ENCODE data around the gene DEFB118. TPM values are rescaled to one million over a fixed set of nuclear protein-coding genes. Genes with fewer than 3 reads are reported as not detected.
"Not testable (repeated sequence)": the region's sequence is repeated elsewhere in the genome, so short reads cannot be mapped to it uniquely, and the experiment has no call there.

Gene DEFB118
- total and polyA plus RNA-seq, 11 donors = not detected

- H3K4me3 ChIP-seq = no peak overlapping the region
- H3K36me3 ChIP-seq = no peaks in the 10 kb centered on the region
- intact Hi-C loops (cut with DNase I) = no loop called here
- ATAC-seq (no peak), DNase-seq (no peak)
- no peaks in the 10 kb centered on the region for H3K4me1 ChIP-seq
- peaks cover 0 to 12% (median 0%) of the 10 kb centered on the region in 12 donors for H3K9me3 ChIP-seq
- peaks cover 0 to 4% (median 0%) of the 10 kb centered on the region in 9 donors for H3K27me3 ChIP-seq
- H3K27ac ChIP-seq = no peak overlapping the region
- WGBS, 4 donors = 43 to 60% (median 50%) methylated on average over 1 of the region's 1 CpG
- TF ChIP-seq CTCF (IDR thresholded peaks at IDR 0.05) (no peak), POLR2A (IDR thresholded peaks at IDR 0.05) (no peak)
These were observed 12.4 kb upstream of the DEFB118 start for GRCh38 chr20:31355981-31356380.

GRCh38 chr20:31363295-31363694 is 5.1 kb upstream of the DEFB118 start:
- Histone ChIP-seq H3K36me3 (no peaks in the 10 kb centered on the region), H3K27ac (no peak overlapping the region), H3K27me3 (no peaks in the 10 kb centered on the region), H3K9me3 (peaks cover 0 to 21% (median 0%) of the 10 kb centered on the region in 12 donors), H3K4me3 (no peak overlapping the region), H3K4me1 (no peaks in the 10 kb centered on the region)
- TF ChIP-seq POLR2A (IDR thresholded peaks at IDR 0.05) (no peak), CTCF (IDR thresholded peaks at IDR 0.05) (no peak)
- ATAC-seq (no peak), DNase-seq (no peak)
- intact Hi-C loops (cut with DNase I) = no loop called here
- 65 to 70% (median 68%) methylated on average over 4 of the region's 4 CpGs for WGBS, 4 donors

- WGBS, 4 donors = 67 to 76% (median 74%) methylated on average over 5 of the region's 5 CpGs
These were observed 4.1 kb upstream of the DEFB118 start for GRCh38 chr20:31364272-31364671.

DNA sequence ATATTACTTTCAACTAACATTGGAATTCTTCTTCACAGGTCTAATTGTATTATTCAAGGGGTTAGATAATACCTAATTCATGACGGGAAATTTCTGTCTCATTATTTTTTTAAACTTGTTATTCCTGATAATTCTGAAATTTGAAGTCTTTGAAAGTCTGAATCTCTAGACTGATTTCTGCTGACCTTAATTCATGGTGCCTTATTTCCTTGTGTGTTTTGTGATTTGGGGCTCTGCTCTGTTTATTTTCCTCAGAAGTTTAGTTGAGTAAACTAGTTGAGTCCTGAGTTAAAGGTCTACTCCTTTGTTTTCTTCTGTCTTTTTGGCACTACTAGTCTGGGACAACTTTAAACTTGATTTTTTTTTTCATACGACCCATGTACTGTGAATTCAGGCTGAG is 5.9 kb downstream of the DEFB118 start:
- Histone ChIP-seq H3K4me1 (no peaks in the 10 kb centered on the region), H3K9me3 (peaks cover 0 to 16% (median 3%) of the 10 kb centered on the region in 12 donors), H3K27ac (no peak overlapping the region), H3K4me3 (no peak overlapping the region), H3K27me3 (peaks cover 0 to 4% (median 0%) of the 10 kb centered on the region in 9 donors), H3K36me3 (no peaks in the 10 kb centered on the region)
- no peak for DNase-seq
- ATAC-seq = no peak
- no peak for TF ChIP-seq POLR2A (IDR thresholded peaks at IDR 0.05)
- no peak for TF ChIP-seq CTCF (IDR thresholded peaks at IDR 0.05)
- intact Hi-C loops (cut with DNase I) = no loop called here
- 54 to 64% (median 60%) methylated on average over 2 of the region's 2 CpGs for WGBS, 4 donors

More at GRCh38 chr20:31364272-31364671, 4.1 kb upstream of the DEFB118 start:
- H3K4me3 ChIP-seq; H3K27ac ChIP-seq; intact Hi-C loops (cut with DNase I); DNase-seq; ATAC-seq; H3K27me3 ChIP-seq; H3K4me1 ChIP-seq; H3K36me3 ChIP-seq: not testable (repeated sequence)
- H3K9me3 ChIP-seq = peaks cover 0 to 21% (median 0%) of the 10 kb centered on the region in 12 donors

GRCh38 chr20:31390490-31390889 is 22.1 kb downstream of the DEFB118 start, which contains the start of gene DEFB119:
Gene DEFB119 (minus strand): TSS chr20:31390590. CDS start chr20:31390483, 107 bp downstream.
- H3K4me3 ChIP-seq = no peak within 1 kb of the TSS

More at GRCh38 chr20:31390490-31390889, 22.1 kb downstream of the DEFB118 start, which contains the start of gene DEFB119:
- Histone ChIP-seq H3K9me3 (no peaks in the 10 kb centered on the region), H3K36me3 (no peaks in the 10 kb centered on the region), H3K27me3 (peaks cover 0 to 21% (median 0%) of the 10 kb centered on the region in 9 donors), H3K4me1 (no peaks in the 10 kb centered on the region), H3K27ac (no peak within 1 kb of the TSS)
- intact Hi-C loops (cut with DNase I) = no loop called here
- WGBS, 4 donors = 13 to 45% (median 37%) methylated on average over 1 of the region's 1 CpG
- TF ChIP-seq CTCF (IDR thresholded peaks at IDR 0.05) (no peak), POLR2A (IDR thresholded peaks at IDR 0.05) (no peak)
- ATAC-seq = no peak
- DNase-seq = no peak
